ENCODE measurements around the gene ZC3H12C.

Gene ZC3H12C

GRCh38 chr11:110098645-110099044 is 5.5 kb downstream of the ZC3H12C start:
- DNase-seq: no peak

- no peak for DNase-seq
Measured at GRCh38 chr11:110100476-110101240, 7.5 kb downstream of the ZC3H12C start.

GRCh38 chr11:110106713-110107274 is 13.6 kb downstream of the ZC3H12C start:
- no peak for DNase-seq

GRCh38 chr11:110110854-110111253 is 17.7 kb downstream of the ZC3H12C start:
- no peak for DNase-seq

GRCh38 chr11:110112457-110112856 is 19.3 kb downstream of the ZC3H12C start:
- DNase-seq: no peak

GRCh38 chr11:110113505-110113904 is 20.3 kb downstream of the ZC3H12C start:
- DNase-seq: no peak

- DNase-seq: no peak
Measured at GRCh38 chr11:110113973-110114372, 20.8 kb downstream of the ZC3H12C start.

- DNase-seq: no peak
Measured at GRCh38 chr11:110119317-110119716, 26.1 kb downstream of the ZC3H12C start.

GRCh38 chr11:110121204-110121603 is 28.0 kb downstream of the ZC3H12C start:
- DNase-seq: no peak

GRCh38 chr11:110123003-110123402 is 29.8 kb downstream of the ZC3H12C start:
- no peak for DNase-seq

GRCh38 chr11:110124605-110125004 is 31.4 kb downstream of the ZC3H12C start:
- DNase-seq: no peak

- no peak for DNase-seq
Measured at GRCh38 chr11:110125632-110126031, 32.4 kb downstream of the ZC3H12C start.

GRCh38 chr11:110126936-110127335 is 33.7 kb downstream of the ZC3H12C start:
- DNase-seq: no peak

- DNase-seq: no peak
Measured at GRCh38 chr11:110128161-110128560, 35.0 kb downstream of the ZC3H12C start.

GRCh38 chr11:110130642-110131238 is 37.5 kb downstream of the ZC3H12C start:
- peak; percentile 93 for DNase-seq

- DNase-seq: peak; percentile 69
Measured at GRCh38 chr11:110131386-110132123, 38.4 kb downstream of the ZC3H12C start.

- DNase-seq: no peak
Measured at GRCh38 chr11:110133160-110133559, 40.0 kb downstream of the ZC3H12C start.

GRCh38 chr11:110134110-110134509 is 40.9 kb downstream of the ZC3H12C start:
- no peak for DNase-seq

- no peak for DNase-seq
Measured at GRCh38 chr11:110141812-110142211, 48.6 kb downstream of the ZC3H12C start.

GRCh38 chr11:110147962-110148709 is 54.9 kb downstream of the ZC3H12C start:
- DNase-seq: no peak

- DNase-seq: no peak
Measured at GRCh38 chr11:110148775-110149744, 55.9 kb downstream of the ZC3H12C start.

GRCh38 chr11:110152199-110152598 is 59.0 kb downstream of the ZC3H12C start:
- DNase-seq: no peak
